Measurements from ENCODE around the gene GLDN. TPM values are rescaled to one million over a fixed set of nuclear protein-coding genes. Genes with fewer than 3 reads are reported as not detected.

Gene GLDN
- total and polyA plus RNA-seq, 10 of the 15 experiments (the other 5 are each of a cell fraction or from before 2014, with no cell fraction given) = 0.13 TPM; not detected in 9

GRCh38 chr15:51401051-51401780, 59.8 kb downstream of the GLDN start:
- no peak overlapping the region for H3K27ac ChIP-seq (ENCODE audit: control insufficient read depth, insufficient read depth)
- H3K36me3 ChIP-seq (ENCODE audit: control insufficient read depth in 2 of 2, insufficient read depth in 2 of 2, low read length in 1 of 2) = no peaks in the 10 kb centered on the region
- no peak overlapping the region for H3K9ac ChIP-seq (ENCODE audit: control insufficient read depth, insufficient read depth, low read length)
- FAIRE-seq = no peak
- POLR2A ChIA-PET = no interaction called here
- in situ Hi-C loops (cut with MboI) (no loop called here), intact Hi-C loops (cut with micrococcal nuclease; ENCODE audit: unreplicated experiment) (no loop called here)
- H2AFZ ChIP-seq (ENCODE audit: control insufficient read depth, low read depth, low read length) = no peak overlapping the region
- no TSS peak for BruUV-seq (replicated peaks)
- H3K4me1 ChIP-seq (ENCODE audit: control insufficient read depth, insufficient read depth, low read length) = no peaks in the 10 kb centered on the region
- CTCF ChIA-PET = interaction anchor here (0.6 to 3.9 kb wide), 21 partner anchors 7 to 238 kb away, joined by 3 to 20 read pairs (median 3); no protein-coding TSS in a partner anchor
- WGBS (ENCODE audit: insufficient coverage, insufficient replicate concordance, low lambda C conversion rate, missing lambda C conversion rate) = 48% methylated on average over 7 of the region's 7 CpGs
- H3K4me3 ChIP-seq = no peak overlapping the region
- H3K4me2 ChIP-seq (ENCODE audit: control insufficient read depth, insufficient read depth) = no peak overlapping the region
- H3K27me3 ChIP-seq (replicated peaks in 1 of 2; ENCODE audit: control insufficient read depth in 2 of 2, insufficient read depth in 2 of 2, low read length in 1 of 2) = peaks cover 4% of the 10 kb centered on the region in 2 experiments; a peak in 3 of 4 replicates
- no peaks in the 10 kb centered on the region for H3K9me3 ChIP-seq (replicated peaks; ENCODE audit: control insufficient read depth, insufficient read depth, low read length)
- no peak for ATAC-seq
- no peak for DNase-seq (ENCODE audit: low read depth, low spot score)
- SMC1A ChIA-PET (ENCODE audit: uncharacterized antibody, unreplicated experiment) = interaction anchor here (0.6 to 2.4 kb wide), 12 partner anchors 20 to 238 kb away, joined by 3 to 8 read pairs (median 3); no protein-coding TSS in a partner anchor
- H3K79me2 ChIP-seq (ENCODE audit: control insufficient read depth, insufficient read depth, low read length) = no peaks in the 10 kb centered on the region
- no peak for TF ChIP-seq ZNF622 (IDR thresholded peaks at IDR 0.05)
- TF ChIP-seq BMI1 (IDR thresholded peaks at IDR 0.05; ENCODE audit: borderline replicate concordance) = no peak
- TF ChIP-seq E2F4 (IDR thresholded peaks at IDR 0.05; ENCODE audit: low read depth, low read length) = no peak
- TF ChIP-seq PML (IDR thresholded peaks at IDR 0.05; ENCODE audit: low read length) = no peak
- TF ChIP-seq FOS (IDR thresholded peaks at IDR 0.05; ENCODE audit: borderline replicate concordance, extremely low read depth, insufficient read length) = no peak
- TF ChIP-seq MEF2A (IDR thresholded peaks at IDR 0.05; ENCODE audit: insufficient read depth, low read depth, low read length) = no peak
- RAD21 ChIA-PET (ENCODE audit: unreplicated experiment) = interaction anchor here (1.0 to 1.7 kb wide), 4 partner anchors 19 to 239 kb away, joined by 3 to 5 read pairs (median 4); no protein-coding TSS in a partner anchor
- no peaks in the 10 kb centered on the region; the same call in 1 of the 2 replicates for H4K20me1 ChIP-seq (ENCODE audit: control insufficient read depth, insufficient read depth)
